Measurements from ENCODE around the gene KHNYN.
"Not testable (repeated sequence)": the region's sequence is repeated elsewhere in the genome, so short reads cannot be mapped to it uniquely, and the experiment has no call there.

Gene KHNYN

DNA sequence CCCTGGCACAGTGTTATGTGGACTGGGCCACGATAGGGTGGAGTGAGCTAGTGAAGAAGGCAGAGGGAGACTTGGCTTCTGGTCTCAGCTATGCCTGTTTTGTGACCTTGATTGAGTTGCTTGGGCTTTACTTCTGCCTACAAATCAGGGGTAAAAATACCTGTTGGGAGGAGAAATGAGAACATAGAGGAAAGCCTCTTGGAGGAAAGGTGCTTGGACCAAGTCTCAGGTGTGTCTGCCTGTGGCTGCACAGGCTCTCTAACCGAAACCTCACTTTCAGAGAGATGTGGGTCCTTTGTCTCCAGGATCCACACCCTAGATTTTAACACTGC is 7.9 kb downstream of the KHNYN start:
- DNase-seq, result no peak

DNA sequence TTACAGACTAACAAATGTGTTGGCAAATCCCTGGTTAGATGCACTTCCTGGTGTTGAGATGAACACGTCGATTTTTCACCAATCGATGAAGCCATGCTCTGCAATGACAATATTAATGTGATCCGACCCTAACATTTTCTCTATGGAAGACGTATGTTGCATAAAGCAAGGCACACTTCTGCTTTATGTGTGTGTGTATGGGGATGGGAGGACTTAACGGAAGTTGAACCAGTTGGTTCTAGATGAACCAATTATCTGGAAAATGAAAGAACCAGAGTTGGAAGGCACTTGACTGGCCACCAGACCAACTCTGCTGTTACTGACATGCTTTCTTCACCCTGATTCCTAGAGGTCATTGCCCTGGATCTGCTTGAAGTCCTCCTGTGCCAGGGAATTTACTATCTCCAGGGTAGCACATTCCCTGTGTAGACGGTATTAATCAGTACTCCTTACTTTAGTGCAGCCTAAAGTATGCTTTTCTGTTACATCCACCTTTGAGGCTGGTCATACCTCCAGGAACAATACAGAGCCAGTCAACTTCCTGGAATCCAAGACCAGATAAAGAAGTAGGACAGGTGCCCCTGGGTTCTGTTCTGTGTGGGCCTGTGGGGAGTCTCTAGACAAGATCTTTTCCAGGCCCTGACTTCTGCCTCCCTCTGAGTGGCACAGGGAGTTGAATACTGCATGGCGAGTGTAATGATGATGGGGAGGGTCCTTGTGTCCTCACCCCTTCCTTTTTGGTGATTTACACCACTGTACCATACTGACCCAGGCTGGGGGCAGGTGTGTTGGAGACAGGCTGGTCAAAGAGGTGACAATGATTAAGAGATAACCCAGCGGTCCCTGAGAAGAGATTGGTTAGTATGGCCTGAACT is 8.7 kb downstream of the KHNYN start:
- DNase-seq, result no peak

DNA sequence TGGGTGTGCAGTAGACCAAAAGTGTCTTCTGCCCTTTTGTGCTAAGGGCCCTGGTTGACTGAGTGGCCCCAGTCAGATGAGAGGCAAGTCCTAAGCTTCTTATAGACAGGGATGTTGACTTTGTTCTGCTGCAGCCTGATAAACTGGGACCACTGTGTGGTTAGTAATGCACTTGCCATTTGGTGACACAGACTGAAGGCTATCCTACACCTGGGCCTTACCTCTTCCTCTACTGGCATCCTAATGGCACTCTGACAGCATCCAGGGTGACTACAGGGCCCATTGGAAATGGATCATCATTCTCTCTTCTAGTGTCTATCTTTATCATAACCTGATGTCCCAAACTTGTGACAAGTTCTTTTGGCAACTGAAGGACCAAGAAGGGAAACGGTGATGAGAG is 9.5 kb downstream of the KHNYN start:
- DNase-seq, result no peak

DNA sequence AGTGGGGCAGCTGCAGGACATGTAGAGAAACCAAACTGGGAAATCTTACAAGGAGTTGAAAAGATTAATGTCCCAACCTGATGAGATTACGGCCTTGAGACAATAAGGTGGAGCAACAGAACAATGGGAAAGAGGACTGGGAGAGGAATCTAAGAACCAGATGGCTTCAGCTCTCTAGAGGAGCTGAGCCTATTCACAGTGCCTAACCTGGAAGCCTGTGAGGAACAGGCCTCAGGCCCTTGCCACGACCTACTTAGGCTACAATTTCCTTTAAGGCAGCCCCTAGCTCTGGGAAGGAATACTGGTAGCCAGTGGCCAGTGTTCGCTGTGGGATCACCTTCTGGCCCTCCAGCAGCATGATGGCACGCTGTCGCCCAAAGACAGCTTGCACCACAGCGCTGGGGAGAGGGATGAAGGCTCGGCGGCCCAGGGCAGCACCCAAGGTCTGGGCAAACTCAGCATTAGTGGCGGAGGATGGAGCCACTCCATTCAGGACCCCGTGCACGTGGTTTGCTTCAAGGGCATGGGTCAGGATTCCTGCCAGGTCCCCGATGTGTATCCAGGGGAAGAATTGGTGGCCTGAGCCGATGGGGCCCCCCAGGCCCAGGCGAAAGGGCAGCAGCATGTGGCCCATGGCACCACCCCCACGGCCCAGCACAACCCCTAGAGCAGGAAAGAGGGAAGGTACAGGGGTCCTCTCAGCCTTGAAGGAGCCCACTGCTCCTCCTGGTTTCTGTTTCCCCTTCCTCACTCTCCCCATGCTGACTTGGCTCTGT is 10.3 kb downstream of the KHNYN start:
- no peak for DNase-seq

DNA sequence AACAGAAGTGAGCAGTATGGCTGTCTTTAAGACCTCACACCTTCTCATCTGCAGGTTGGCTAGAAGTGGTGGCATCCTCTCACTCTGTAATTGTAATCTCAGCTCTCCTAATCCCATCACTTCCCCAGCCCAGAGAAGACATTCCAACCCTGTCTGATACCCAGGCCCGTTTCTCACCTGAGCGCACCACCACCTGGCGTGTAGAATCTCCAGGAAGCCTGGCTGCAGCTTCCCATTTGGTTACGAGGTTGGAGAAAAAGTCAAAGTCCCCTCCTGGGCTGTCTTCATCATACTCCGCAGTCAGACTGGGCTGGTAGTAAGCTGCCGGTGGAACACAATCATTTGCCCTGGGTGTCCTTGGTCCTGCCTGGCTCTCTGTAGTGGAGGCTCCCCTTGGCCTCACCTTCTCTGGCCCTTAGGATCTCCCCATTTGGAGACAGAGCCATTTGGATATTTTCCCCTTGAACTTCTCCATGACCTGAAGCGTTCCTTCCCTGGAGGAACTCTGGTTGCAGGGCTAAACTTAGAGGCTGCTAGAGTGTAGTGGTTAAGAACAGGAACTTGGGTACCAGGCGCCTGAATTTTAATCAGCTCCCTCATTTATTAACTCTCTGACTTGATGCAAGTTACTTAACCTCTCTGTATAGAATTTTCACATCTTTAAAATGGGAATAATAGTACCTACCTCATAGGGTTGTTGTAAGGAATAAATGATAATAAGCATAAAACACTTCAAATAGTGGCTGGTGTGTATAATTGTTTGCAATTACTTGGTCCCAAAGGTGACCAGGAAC is 11.0 kb downstream of the KHNYN start:
- no peak for DNase-seq

DNA sequence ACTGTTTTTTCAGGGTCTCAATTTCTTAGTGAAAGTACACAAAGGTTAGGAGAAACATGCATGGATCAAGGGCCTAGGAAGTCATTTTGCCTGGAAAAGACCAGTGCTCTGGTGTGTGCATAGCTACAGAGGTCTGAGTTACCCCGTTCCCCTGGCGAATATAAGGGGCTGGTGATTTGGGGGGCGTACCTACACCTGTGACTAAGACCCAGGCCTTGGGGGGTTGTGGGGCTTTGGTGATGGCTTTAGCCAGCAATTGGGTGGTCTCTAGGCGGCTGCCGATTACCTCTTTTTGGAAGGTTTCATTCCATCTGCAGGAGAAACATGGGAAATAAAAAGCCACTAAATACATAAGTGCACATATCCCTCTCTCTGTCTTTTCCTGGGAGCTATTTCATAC is 11.7 kb downstream of the KHNYN start:
- DNase-seq, result no peak

DNA sequence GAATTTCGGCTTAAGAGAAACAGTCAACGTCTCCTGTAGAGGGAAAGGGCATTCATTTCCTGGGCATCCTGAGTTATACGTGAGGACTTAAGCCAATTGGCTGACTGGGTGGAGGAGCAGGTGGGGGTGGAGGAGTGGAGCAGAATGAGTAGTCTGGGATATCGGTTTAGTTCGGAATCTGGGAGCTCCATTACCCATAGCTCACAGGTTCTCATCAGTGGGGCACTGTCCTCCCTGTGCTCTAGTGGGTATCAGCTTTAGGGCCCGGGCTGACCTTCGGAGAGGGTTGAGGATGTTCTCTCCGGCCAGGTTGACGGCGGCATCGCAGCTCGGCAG is 12.1 kb downstream of the KHNYN start:
- DNase-seq, result no peak

GRCh38 chr14:24442240-24443052 is 12.7 kb downstream of the KHNYN start, which contains the start of gene SDR39U1:
Gene SDR39U1 (minus strand): TSS chr14:24442776. CDS start chr14:24442769, 7 bp downstream.
- peak; percentile 68 to 99 (median 96) for DNase-seq

- DNase-seq, result no peak
Measured at GRCh38 chr14:24443053-24443665, 13.4 kb downstream of the KHNYN start.

- not testable (repeated sequence) for DNase-seq
Measured at GRCh38 chr14:24450828-24451227, 21.1 kb downstream of the KHNYN start.

GRCh38 chr14:24456980-24457379 is 27.2 kb downstream of the KHNYN start:
- DNase-seq, result no peak

DNA sequence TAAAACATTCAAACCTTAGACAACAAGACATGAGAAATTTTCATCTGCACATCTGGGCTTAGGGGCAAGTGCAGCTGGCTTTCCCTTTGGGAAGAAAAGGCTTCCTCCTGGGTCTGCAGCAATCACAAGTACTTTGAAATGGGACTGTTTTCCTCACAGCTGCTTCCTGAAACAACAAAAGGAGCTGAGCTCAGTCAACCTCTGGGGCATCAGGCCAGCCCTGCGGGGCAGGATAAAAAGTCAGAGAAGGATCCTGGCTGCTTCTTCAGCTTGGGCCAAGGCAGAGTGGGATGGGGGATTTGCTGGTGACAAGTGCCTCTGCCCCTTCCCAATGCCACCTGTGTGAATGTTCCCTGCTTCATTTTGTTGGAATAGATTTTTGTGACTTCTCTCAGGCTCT is 29.0 kb downstream of the KHNYN start:
- DNase-seq, result no peak

DNA sequence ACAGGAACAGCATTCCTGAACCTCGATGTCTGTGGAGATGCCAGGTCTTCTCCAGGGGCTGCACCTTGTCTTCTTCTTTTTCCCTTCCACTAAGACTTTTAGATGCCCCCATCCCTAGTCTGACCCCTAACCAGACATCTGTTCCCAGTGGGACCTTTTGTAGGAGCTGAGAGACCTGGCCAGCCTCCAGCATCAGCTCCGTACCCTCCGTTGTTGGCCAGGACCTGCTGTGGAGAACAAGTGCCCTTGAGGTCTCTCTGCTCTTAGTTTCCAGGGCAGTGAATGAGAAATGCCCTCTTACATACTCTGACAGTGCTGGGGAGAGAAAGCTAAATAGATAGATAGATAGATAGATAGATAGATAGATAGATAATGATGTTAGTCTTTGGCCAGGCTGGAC is 29.6 kb downstream of the KHNYN start:
- DNase-seq, result no peak

- DNase-seq, result no peak
Measured at GRCh38 chr14:24461336-24461735, 31.6 kb downstream of the KHNYN start.

DNA sequence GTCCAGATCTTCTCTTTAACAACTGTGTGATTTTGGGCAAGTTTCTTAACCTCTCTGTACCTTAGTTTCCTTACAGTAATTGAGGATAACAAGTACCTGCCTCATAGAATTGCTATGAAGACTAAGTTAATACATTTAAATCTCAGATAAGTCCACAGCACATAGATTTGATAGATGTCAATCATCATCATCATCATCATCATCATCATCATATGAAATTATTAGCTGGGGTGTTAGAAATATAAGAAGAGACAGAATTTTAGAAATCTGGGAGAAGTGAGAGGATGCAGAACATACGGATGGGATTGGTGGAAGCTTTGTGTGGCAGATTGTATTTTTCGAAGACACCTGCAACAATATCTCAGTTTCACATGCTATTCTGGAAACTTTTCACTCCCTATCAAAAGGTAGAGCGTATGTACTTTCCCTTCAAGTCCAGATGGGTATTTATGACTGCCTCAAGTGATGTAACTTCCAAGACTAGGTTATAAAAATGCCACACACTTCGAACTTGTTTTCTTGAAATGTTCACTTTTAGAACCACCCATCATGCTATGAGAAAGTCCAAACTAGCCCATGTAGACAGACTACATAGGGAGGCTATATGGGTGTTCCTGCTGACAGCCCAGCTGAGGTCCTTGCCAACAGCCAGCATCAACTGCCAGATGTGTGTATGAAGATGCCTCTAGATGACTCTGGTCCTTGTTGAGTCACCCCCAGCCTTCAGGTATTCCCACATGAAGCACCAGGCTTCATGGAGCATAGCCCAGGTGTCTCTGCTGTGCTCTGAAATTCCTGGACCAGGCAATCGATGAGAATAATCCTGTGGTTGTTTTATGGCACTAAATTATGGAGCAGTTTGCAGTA is 33.5 kb downstream of the KHNYN start:
- no peak for DNase-seq

- no peak for DNase-seq
Measured at GRCh38 chr14:24463884-24464785, 34.4 kb downstream of the KHNYN start.

- DNase-seq, result no peak
Measured at GRCh38 chr14:24465368-24465767, 35.6 kb downstream of the KHNYN start.

DNA sequence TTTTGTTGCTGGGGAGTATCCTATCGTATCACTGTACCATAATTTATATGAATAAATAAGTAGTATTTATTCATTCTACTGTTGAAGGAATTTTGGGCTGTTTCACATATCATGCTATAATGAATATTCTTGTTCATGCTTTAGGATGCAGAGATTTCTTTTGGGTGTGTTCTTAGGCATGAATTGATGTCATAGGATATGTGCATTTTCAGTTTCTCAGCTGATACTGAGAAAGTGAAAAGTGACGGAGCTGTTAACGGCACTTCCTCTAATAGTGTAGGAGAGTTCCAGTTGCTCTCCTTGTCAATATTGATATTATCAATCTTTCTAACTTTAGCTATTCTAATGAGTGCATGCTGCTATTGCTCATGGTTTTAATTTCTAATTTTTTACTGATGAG is 36.1 kb downstream of the KHNYN start:
- DNase-seq, result no peak

- not testable (repeated sequence) for DNase-seq
Measured at GRCh38 chr14:24470450-24470849, 40.7 kb downstream of the KHNYN start.

DNA sequence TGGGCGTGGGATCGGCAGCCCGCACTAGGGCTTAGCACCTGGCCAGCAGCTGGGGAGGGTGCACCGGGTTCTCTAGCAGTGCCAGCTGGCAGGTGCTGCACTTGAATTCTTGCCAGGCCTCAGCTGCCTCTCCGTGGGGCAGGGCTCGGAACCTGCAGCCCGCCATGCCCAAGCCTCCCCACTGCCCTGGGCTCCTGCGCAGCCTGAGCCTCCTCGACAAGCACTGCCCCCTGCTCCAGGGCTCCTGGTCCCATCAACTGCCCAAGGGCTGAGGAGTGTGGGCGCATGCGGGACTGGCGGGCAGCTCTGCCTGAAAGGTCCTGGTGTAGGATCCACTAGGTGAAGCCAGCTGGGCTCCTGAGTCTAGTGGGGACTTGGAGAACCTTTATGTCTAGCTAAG is 43.5 kb downstream of the KHNYN start:
- DNase-seq, result no peak

All from C1 segment of cervical spinal cord (tissue), 14 donors.